Measurements from ENCODE around the gene SH3TC2.
A peak's percentile ranks its signal among the peaks of the same experiment; 100 is the strongest.

Gene SH3TC2

DNA sequence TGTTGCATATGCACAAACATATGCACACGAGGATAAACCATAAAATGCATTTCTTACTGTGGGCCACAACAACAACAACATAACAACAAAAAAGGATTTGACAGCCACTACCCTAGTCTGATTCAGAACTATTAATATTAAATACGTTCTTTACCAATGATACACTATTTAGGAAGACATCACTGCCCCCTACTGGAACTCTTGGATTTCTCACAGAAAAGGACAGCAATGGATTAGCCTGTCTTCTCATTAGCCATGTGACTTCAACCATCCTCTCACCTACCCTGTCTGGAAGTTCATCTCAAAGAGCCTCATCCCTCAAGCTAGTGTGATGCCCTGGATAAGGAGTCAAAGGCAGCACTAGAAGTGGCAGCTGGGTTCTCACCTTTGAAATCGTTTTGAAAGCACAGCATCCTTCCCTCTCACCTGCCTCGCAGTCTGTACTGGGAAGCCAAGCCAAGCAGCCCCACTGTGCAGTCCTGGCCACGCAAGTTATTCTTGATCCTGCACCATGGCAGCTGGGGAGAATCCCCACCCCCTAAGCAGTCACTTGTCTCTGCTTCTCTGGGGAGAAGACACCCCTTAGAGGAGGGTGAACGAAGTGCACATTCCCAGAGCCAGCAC is 64.6 kb downstream of the SH3TC2 start:
- Histone ChIP-seq H3K36me3 (ENCODE audit: control insufficient read depth in 5 of 5, insufficient read depth in 5 of 5, low read length in 5 of 5) (no peaks in the 10 kb centered on the region), H3K27ac (ENCODE audit: low read depth, low read length) (no peak overlapping the region), H3K9ac (ENCODE audit: low read length in 5 of 5) (no peak overlapping the region), H3K4me3 (ENCODE audit: low read depth in 1 of 5, low read length in 5 of 5) (no peak overlapping the region), H3K9me3 (ENCODE audit: control insufficient read depth in 5 of 5, low read length in 5 of 5) (no peaks in the 10 kb centered on the region), H3K4me1 (ENCODE audit: control insufficient read depth in 5 of 5, insufficient read depth in 5 of 5, low read length in 5 of 5) (peaks cover 0 to 20% (median 15%) of the 10 kb centered on the region in 5 donors), H3K27me3 (ENCODE audit: control insufficient read depth in 5 of 5, insufficient read depth in 4 of 5, low read length in 5 of 5) (no peaks in the 10 kb centered on the region)

DNA sequence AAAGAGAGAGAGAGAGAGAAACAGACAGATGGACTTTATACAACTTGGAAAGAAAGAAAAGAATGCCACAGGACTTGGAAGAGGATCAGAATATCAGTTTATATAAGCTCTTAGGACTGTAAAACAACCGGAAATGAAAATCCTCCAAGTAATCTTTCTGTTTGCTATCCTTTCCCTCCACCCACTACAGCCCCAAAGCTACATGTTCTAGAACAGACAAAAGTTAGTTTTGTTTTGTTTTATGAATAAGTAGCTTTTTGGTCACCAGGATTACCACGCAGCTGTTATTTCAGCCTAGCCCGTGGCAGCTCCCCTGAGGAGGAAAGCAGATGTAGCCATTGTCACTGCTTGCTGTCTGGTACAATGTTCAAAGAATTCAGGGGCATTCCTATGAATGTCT is 66.6 kb downstream of the SH3TC2 start:
- no peak overlapping the region for H3K9ac ChIP-seq (ENCODE audit: low read length in 5 of 5)
- H3K36me3 ChIP-seq (ENCODE audit: control insufficient read depth in 5 of 5, insufficient read depth in 5 of 5, low read length in 5 of 5), result no peaks in the 10 kb centered on the region
- H3K27me3 ChIP-seq (ENCODE audit: control insufficient read depth in 5 of 5, insufficient read depth in 4 of 5, low read length in 5 of 5), result no peaks in the 10 kb centered on the region
- no peak overlapping the region for H3K4me3 ChIP-seq (ENCODE audit: low read depth in 1 of 5, low read length in 5 of 5)
- peak overlapping the region; percentile 38 for H3K27ac ChIP-seq (ENCODE audit: low read depth, low read length)
- no peaks in the 10 kb centered on the region for H3K9me3 ChIP-seq (ENCODE audit: control insufficient read depth in 5 of 5, low read length in 5 of 5)
- peaks cover 0 to 16% (median 15%) of the 10 kb centered on the region in 5 donors for H3K4me1 ChIP-seq (ENCODE audit: control insufficient read depth in 5 of 5, insufficient read depth in 5 of 5, low read length in 5 of 5)

DNA sequence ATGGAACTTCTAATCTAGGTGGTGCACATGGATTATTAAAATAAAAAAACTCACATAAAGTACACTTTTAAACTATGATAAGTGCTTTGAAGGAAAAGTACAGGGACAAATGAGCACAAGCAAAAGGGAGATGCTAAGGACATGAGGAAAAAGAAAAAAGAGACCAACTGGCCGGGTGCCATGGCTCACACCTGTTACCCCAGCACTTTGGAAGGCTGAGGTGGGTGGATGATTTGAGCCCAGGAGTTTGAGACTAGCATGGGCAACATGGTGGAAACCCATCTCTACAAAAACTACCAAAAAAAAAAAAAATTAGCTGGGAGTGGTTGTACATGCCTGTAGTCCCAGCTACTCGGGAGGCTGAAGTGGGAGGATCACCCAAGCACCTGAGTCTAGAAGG is 67.1 kb downstream of the SH3TC2 start:
- H3K9ac ChIP-seq (ENCODE audit: low read length in 5 of 5), result no peak overlapping the region
- peaks cover 0 to 16% (median 15%) of the 10 kb centered on the region in 5 donors for H3K4me1 ChIP-seq (ENCODE audit: control insufficient read depth in 5 of 5, insufficient read depth in 5 of 5, low read length in 5 of 5)
- H3K4me3 ChIP-seq (ENCODE audit: low read depth in 1 of 5, low read length in 5 of 5), result no peak overlapping the region
- no peaks in the 10 kb centered on the region for H3K27me3 ChIP-seq (ENCODE audit: control insufficient read depth in 5 of 5, insufficient read depth in 4 of 5, low read length in 5 of 5)
- H3K27ac ChIP-seq (ENCODE audit: low read depth, low read length), result peak overlapping the region; percentile 38
- no peaks in the 10 kb centered on the region for H3K36me3 ChIP-seq (ENCODE audit: control insufficient read depth in 5 of 5, insufficient read depth in 5 of 5, low read length in 5 of 5)
- H3K9me3 ChIP-seq (ENCODE audit: control insufficient read depth in 5 of 5, low read length in 5 of 5), result no peaks in the 10 kb centered on the region

DNA sequence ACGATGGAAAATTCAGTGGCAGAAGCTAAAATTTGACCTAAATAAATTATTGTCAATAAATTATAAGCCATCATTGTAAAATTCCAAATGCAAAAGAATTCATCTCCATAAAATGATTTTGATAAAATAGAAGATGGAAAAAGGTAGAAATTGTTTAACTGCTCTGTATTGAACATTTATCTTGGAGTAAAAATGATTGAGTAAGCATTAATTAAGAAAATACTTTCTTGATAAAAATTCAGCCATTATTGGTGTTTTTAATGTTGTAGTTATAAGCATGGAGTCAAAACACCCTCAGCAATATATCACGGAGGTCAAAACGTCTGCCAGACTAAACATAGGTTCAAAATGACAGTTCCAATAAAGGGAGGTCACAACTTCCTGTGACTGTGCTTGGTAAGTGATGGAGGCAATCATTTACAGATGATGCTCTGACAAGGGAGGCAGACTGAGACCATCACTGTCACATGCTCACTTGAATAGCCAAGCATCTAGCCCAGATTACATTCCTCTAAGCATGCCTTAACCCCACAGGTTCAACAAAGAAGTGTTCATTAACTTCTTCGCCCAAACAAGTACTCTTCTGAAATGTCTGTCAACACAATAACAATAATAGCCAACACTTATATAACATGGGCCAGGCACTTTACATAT is 69.5 kb downstream of the SH3TC2 start:
- no peak overlapping the region for H3K9ac ChIP-seq (ENCODE audit: low read length in 5 of 5)
- H3K9me3 ChIP-seq (ENCODE audit: control insufficient read depth in 5 of 5, low read length in 5 of 5), result no peaks in the 10 kb centered on the region
- H3K4me1 ChIP-seq (ENCODE audit: control insufficient read depth in 5 of 5, insufficient read depth in 5 of 5, low read length in 5 of 5), result peaks cover 0 to 19% (median 15%) of the 10 kb centered on the region in 5 donors
- no peak overlapping the region for H3K27ac ChIP-seq (ENCODE audit: low read depth, low read length)
- H3K4me3 ChIP-seq (ENCODE audit: low read depth in 1 of 5, low read length in 5 of 5), result no peak overlapping the region
- H3K36me3 ChIP-seq (ENCODE audit: control insufficient read depth in 5 of 5, insufficient read depth in 5 of 5, low read length in 5 of 5), result no peaks in the 10 kb centered on the region
- no peaks in the 10 kb centered on the region for H3K27me3 ChIP-seq (ENCODE audit: control insufficient read depth in 5 of 5, insufficient read depth in 4 of 5, low read length in 5 of 5)

- Histone ChIP-seq H3K4me3 (ENCODE audit: low read depth in 1 of 5, low read length in 5 of 5) (no peak overlapping the region), H3K9me3 (ENCODE audit: control insufficient read depth in 5 of 5, low read length in 5 of 5) (no peaks in the 10 kb centered on the region), H3K4me1 (ENCODE audit: control insufficient read depth in 5 of 5, insufficient read depth in 5 of 5, low read length in 5 of 5) (peaks cover 0 to 25% (median 15%) of the 10 kb centered on the region in 5 donors), H3K27ac (ENCODE audit: low read depth, low read length) (no peak overlapping the region), H3K27me3 (ENCODE audit: control insufficient read depth in 5 of 5, insufficient read depth in 4 of 5, low read length in 5 of 5) (no peaks in the 10 kb centered on the region), H3K9ac (ENCODE audit: low read length in 5 of 5) (no peak overlapping the region), H3K36me3 (ENCODE audit: control insufficient read depth in 5 of 5, insufficient read depth in 5 of 5, low read length in 5 of 5) (no peaks in the 10 kb centered on the region)
Observed at GRCh38 chr5:148992265-148992664, 70.6 kb downstream of the SH3TC2 start.

DNA sequence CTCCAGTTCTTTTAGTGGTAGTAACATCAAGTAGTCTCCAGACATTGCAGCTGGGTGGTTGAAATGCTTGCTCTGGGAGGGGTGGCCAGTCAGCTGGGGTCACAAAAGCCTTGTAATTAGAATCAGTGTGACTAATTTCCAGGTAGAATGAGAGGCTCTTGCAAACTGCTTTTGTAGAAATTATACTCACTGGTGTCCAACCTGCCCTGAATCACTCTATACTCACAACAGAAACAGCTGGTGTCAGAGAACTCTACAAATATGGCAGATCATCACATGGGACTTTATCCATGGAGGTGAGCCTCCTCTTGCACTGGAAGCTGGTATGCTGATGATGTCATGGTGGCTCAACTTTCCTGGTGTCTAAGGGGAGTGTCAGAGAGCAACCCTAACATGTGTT is 71.3 kb downstream of the SH3TC2 start:
- H3K27me3 ChIP-seq (ENCODE audit: control insufficient read depth in 5 of 5, insufficient read depth in 4 of 5, low read length in 5 of 5), result no peaks in the 10 kb centered on the region
- H3K9me3 ChIP-seq (ENCODE audit: control insufficient read depth in 5 of 5, low read length in 5 of 5), result no peaks in the 10 kb centered on the region
- H3K36me3 ChIP-seq (ENCODE audit: control insufficient read depth in 5 of 5, insufficient read depth in 5 of 5, low read length in 5 of 5), result no peaks in the 10 kb centered on the region
- H3K9ac ChIP-seq (ENCODE audit: low read length in 5 of 5), result no peak overlapping the region
- H3K4me1 ChIP-seq (ENCODE audit: control insufficient read depth in 5 of 5, insufficient read depth in 5 of 5, low read length in 5 of 5), result peaks cover 0 to 20% (median 10%) of the 10 kb centered on the region in 5 donors
- H3K27ac ChIP-seq (ENCODE audit: low read depth, low read length), result no peak overlapping the region
- no peak overlapping the region for H3K4me3 ChIP-seq (ENCODE audit: low read depth in 1 of 5, low read length in 5 of 5)

DNA sequence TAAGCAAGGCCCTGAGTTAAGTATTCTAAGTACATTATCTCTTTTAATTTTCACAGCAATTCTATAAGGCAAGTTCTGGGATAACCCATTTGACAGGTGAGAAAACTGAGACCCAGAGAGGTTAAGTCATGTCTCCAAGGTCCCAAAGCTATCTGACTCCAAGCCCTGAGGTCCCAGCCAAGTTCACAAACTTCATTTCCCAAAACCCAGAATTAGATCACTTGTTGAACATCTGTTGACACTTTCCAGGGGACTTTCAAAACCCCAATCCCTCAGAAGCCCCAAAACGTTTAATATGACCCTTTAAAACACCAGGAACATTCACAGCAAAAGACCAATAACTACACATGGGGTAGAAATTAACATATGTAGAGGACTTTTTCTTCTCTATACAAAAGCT is 72.0 kb downstream of the SH3TC2 start:
- H3K36me3 ChIP-seq (ENCODE audit: control insufficient read depth in 5 of 5, insufficient read depth in 5 of 5, low read length in 5 of 5), result no peaks in the 10 kb centered on the region
- no peaks in the 10 kb centered on the region for H3K27me3 ChIP-seq (ENCODE audit: control insufficient read depth in 5 of 5, insufficient read depth in 4 of 5, low read length in 5 of 5)
- H3K4me1 ChIP-seq (ENCODE audit: control insufficient read depth in 5 of 5, insufficient read depth in 5 of 5, low read length in 5 of 5), result peaks cover 0 to 13% (median 3%) of the 10 kb centered on the region in 5 donors
- no peak overlapping the region for H3K4me3 ChIP-seq (ENCODE audit: low read depth in 1 of 5, low read length in 5 of 5)
- no peak overlapping the region for H3K27ac ChIP-seq (ENCODE audit: low read depth, low read length)
- no peak overlapping the region for H3K9ac ChIP-seq (ENCODE audit: low read length in 5 of 5)
- H3K9me3 ChIP-seq (ENCODE audit: control insufficient read depth in 5 of 5, low read length in 5 of 5), result no peaks in the 10 kb centered on the region

DNA sequence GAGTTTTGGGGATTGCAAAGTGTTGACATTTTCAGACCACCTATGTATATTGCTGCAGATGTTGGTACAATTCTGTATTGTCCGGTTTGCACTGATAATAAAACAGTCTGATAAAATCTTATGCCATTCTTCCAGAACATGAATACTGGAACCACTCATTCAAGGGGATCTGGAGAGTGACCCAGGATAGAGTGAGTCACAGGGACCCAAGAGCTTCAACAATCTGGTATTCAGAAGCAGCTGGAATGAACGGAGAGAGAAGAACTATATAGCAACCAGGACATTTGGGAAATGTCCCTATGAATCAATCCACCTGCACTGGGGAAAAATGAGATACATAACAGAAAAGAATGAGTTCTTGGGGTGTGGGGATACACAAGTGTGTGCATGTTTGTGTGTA is 73.3 kb downstream of the SH3TC2 start:
- Histone ChIP-seq H3K9me3 (ENCODE audit: control insufficient read depth in 5 of 5, low read length in 5 of 5) (no peaks in the 10 kb centered on the region), H3K27ac (ENCODE audit: low read depth, low read length) (no peak overlapping the region), H3K4me3 (ENCODE audit: low read depth in 1 of 5, low read length in 5 of 5) (no peak overlapping the region), H3K36me3 (ENCODE audit: control insufficient read depth in 5 of 5, insufficient read depth in 5 of 5, low read length in 5 of 5) (no peaks in the 10 kb centered on the region), H3K4me1 (ENCODE audit: control insufficient read depth in 5 of 5, insufficient read depth in 5 of 5, low read length in 5 of 5) (peaks cover 0 to 9% (median 0%) of the 10 kb centered on the region in 5 donors), H3K27me3 (ENCODE audit: control insufficient read depth in 5 of 5, insufficient read depth in 4 of 5, low read length in 5 of 5) (no peaks in the 10 kb centered on the region), H3K9ac (ENCODE audit: low read length in 5 of 5) (no peak overlapping the region)

- no peak overlapping the region for H3K27ac ChIP-seq (ENCODE audit: low read depth, low read length)
- no peaks in the 10 kb centered on the region for H3K9me3 ChIP-seq (ENCODE audit: control insufficient read depth in 5 of 5, low read length in 5 of 5)
Observed at GRCh38 chr5:148988328-148988727, 74.5 kb downstream of the SH3TC2 start.

DNA sequence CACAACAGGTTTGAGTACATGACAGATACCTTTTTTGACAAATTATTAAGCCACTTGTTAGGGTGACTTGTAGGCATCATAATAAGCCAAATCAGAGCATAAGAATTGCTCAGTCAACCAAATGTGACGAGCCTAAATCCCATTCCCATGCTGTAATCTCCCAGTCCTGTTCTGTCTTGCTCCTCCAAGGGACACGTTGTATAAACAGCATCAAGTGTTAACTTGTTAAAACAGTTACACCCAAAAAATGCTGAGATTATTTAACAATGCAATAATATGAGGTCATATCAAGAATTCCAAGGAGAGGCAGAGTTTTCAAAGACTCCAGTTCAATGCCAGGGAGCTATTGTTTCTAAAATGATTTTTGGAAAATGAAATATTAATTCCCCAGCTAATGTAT is 76.2 kb downstream of the SH3TC2 start:
- H3K4me3 ChIP-seq (ENCODE audit: low read depth in 1 of 5, low read length in 5 of 5), result no peak overlapping the region
- no peak overlapping the region for H3K9ac ChIP-seq (ENCODE audit: low read length in 5 of 5)
- H3K9me3 ChIP-seq (ENCODE audit: control insufficient read depth in 5 of 5, low read length in 5 of 5), result no peaks in the 10 kb centered on the region
- H3K27ac ChIP-seq (ENCODE audit: low read depth, low read length), result no peak overlapping the region
- H3K4me1 ChIP-seq (ENCODE audit: control insufficient read depth in 5 of 5, insufficient read depth in 5 of 5, low read length in 5 of 5), result peaks cover 0 to 9% (median 3%) of the 10 kb centered on the region in 5 donors
- H3K36me3 ChIP-seq (ENCODE audit: control insufficient read depth in 5 of 5, insufficient read depth in 5 of 5, low read length in 5 of 5), result no peaks in the 10 kb centered on the region
- H3K27me3 ChIP-seq (ENCODE audit: control insufficient read depth in 5 of 5, insufficient read depth in 4 of 5, low read length in 5 of 5), result no peaks in the 10 kb centered on the region

More at GRCh38 chr5:148988328-148988727, 74.5 kb downstream of the SH3TC2 start:
- H3K9ac ChIP-seq (ENCODE audit: low read length in 5 of 5), result no peak overlapping the region
- no peaks in the 10 kb centered on the region for H3K36me3 ChIP-seq (ENCODE audit: control insufficient read depth in 5 of 5, insufficient read depth in 5 of 5, low read length in 5 of 5)
- H3K4me3 ChIP-seq (ENCODE audit: low read depth in 1 of 5, low read length in 5 of 5), result no peak overlapping the region
- no peaks in the 10 kb centered on the region for H3K27me3 ChIP-seq (ENCODE audit: control insufficient read depth in 5 of 5, insufficient read depth in 4 of 5, low read length in 5 of 5)
- peaks cover 0 to 9% (median 0%) of the 10 kb centered on the region in 5 donors for H3K4me1 ChIP-seq (ENCODE audit: control insufficient read depth in 5 of 5, insufficient read depth in 5 of 5, low read length in 5 of 5)
